Measurements from ENCODE around the gene MPZL2. TPM values are rescaled to one million over a fixed set of nuclear protein-coding genes. Genes with fewer than 3 reads are reported as not detected.
A peak's percentile ranks its signal among the peaks of the same experiment; 100 is the strongest.

Gene MPZL2
- total RNA-seq, 4 donors from 2014 or later = 8.7 to 57.0 (median 12.1) TPM

DNA sequence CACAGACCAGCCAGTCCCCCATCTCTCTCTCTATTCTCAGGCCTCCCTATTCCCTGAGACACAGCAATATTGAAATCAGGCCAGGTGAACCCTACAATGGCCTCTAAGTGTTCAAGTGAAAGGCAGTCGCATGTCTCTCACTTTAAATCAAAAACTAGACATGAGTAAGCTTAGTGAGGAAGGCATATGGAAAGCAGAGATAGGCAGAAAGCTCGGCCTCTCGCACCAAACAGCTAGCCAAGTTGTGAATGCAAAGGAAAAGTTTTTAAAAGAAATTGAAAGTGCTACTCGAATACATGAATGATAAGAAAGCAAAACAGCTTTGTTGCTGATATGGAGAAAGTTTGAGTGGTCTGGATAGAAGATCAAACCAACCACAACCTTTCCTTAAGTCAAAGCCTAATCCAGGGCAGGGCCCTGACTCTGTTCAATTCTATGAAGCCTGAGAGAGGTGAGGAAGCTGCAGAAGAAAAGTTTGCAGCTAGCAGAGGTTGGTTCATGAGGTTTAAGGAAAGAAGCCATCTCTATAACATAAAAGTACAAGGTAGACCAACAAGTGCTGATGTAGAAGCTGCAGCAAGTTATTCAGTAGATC, 19.8 kb upstream of the MPZL2 start:
- Histone ChIP-seq H3K9me3 (no peaks in the 10 kb centered on the region), H3K4me3 (no peak overlapping the region), H3K4me1 (no peaks in the 10 kb centered on the region), H3K27me3 (peaks cover 3% of the 10 kb centered on the region), H3K27ac (no peak overlapping the region), H3K36me3 (no peaks in the 10 kb centered on the region)
- no peak for TF ChIP-seq EP300 (IDR thresholded peaks at IDR 0.05)
- TF ChIP-seq, protein P1, sequence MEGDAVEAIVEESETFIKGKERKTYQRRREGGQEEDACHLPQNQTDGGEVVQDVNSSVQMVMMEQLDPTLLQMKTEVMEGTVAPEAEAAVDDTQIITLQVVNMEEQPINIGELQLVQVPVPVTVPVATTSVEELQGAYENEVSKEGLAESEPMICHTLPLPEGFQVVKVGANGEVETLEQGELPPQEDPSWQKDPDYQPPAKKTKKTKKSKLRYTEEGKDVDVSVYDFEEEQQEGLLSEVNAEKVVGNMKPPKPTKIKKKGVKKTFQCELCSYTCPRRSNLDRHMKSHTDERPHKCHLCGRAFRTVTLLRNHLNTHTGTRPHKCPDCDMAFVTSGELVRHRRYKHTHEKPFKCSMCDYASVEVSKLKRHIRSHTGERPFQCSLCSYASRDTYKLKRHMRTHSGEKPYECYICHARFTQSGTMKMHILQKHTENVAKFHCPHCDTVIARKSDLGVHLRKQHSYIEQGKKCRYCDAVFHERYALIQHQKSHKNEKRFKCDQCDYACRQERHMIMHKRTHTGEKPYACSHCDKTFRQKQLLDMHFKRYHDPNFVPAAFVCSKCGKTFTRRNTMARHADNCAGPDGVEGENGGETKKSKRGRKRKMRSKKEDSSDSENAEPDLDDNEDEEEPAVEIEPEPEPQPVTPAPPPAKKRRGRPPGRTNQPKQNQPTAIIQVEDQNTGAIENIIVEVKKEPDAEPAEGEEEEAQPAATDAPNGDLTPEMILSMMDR (IDR thresholded peaks at IDR 0.05) = no peak
- TF ChIP-seq POLR2AphosphoS5 (IDR thresholded peaks at IDR 0.05) = no peak
- TF ChIP-seq POLR2A (IDR thresholded peaks at IDR 0.05) = no peak
- WGBS, 2 donors (ENCODE audit: low coverage in 1 of 2) = 64 to 68% methylated on average over 4 of the region's 4 CpGs
- ATAC-seq = no peak

DNA sequence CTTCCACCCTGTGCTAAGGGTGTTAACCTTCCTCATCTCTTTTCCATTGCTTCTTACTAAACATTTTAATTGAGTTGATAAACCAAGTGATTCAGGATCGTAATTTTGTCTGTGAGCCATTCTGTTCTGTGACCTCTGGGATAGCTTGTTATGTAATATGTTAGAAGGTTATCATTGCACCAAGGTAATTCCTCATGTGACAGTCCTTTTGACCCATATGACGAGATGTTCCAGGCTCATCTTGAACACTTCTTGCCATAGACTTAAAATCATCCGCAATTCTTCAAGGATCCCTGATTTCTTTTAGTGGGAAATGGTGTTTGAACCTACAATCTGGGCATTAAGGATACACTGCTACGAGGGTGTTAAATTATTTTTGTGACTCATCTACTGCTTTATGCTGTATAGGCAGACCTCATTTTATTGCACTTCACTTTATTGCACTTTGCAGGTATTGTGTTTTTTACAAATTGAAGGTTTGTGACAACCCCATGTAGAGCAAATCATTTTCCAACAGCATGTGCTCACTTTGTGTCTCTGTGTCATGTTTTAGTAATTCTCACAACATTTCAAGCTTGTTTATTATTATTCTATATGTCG, 19.0 kb upstream of the MPZL2 start:
- H3K27me3 ChIP-seq = peaks cover 5% of the 10 kb centered on the region
- 65 to 73% methylated on average over 5 of the region's 5 CpGs for WGBS, 2 donors (ENCODE audit: low coverage in 1 of 2)
- H3K4me1 ChIP-seq = no peaks in the 10 kb centered on the region
- TF ChIP-seq POLR2A (IDR thresholded peaks at IDR 0.05) (no peak), EP300 (IDR thresholded peaks at IDR 0.05) (no peak), POLR2AphosphoS5 (IDR thresholded peaks at IDR 0.05) (no peak)
- TF ChIP-seq, protein P1 (IDR thresholded peaks at IDR 0.05) = no peak
- H3K27ac ChIP-seq = no peak overlapping the region
- H3K36me3 ChIP-seq = no peaks in the 10 kb centered on the region
- H3K9me3 ChIP-seq = no peaks in the 10 kb centered on the region
- no peak for ATAC-seq
- no peak overlapping the region for H3K4me3 ChIP-seq

DNA sequence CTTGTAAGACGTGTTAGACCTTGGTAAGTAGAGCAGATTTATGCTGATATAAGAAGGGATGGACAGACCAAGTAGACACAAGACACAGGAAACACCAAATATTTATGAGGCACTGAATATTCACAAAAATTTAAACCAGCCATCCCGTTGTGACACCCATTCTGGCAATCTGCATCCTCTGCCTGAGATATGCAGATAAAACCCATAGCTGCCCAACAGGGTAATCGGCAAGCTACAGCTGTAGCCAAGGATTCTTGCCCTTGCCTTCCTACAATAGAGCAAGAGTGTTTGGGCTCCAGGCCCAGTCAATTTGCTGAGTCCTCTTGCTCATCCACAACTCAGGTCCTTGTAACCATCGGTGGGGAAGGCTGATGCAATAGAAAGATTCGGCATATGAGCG, 18.5 kb upstream of the MPZL2 start:
- TF ChIP-seq EP300 (IDR thresholded peaks at IDR 0.05) = no peak
- no peak for TF ChIP-seq POLR2AphosphoS5 (IDR thresholded peaks at IDR 0.05)
- TF ChIP-seq POLR2A (IDR thresholded peaks at IDR 0.05) = no peak
- TF ChIP-seq, protein P1 (IDR thresholded peaks at IDR 0.05) = no peak
- H3K9me3 ChIP-seq = no peaks in the 10 kb centered on the region
- no peak for ATAC-seq
- H3K4me3 ChIP-seq = no peak overlapping the region
- H3K4me1 ChIP-seq = no peaks in the 10 kb centered on the region
- 62 to 79% methylated on average over 3 to 6 of the region's 6 CpGs for WGBS, 2 donors (ENCODE audit: low coverage in 1 of 2)
- no peaks in the 10 kb centered on the region for H3K36me3 ChIP-seq
- H3K27me3 ChIP-seq = peaks cover 5% of the 10 kb centered on the region
- H3K27ac ChIP-seq = no peak overlapping the region

DNA sequence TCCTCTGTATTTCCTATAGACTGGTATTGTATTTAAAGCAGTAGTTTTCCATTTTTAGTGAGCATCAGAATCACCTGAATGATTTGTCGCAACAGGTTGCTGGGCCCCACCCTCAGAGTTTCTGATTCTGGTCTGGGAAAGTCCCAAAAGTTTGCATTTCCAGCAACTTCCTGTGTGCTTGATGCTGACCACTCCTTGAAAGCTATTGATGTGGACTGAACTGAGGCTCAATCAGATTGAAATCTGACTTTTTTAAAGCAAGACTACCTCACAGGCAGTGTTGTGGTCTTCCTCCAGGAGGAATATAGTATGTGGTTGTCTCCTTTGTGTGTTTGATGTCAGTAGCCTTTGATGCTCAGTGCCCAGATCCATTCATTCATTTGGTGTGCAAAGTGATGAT, 17.2 kb upstream of the MPZL2 start:
- Histone ChIP-seq H3K27me3 (peaks cover 5% of the 10 kb centered on the region), H3K27ac (no peak overlapping the region), H3K9me3 (no peaks in the 10 kb centered on the region), H3K36me3 (no peaks in the 10 kb centered on the region), H3K4me3 (no peak overlapping the region), H3K4me1 (no peaks in the 10 kb centered on the region)
- 100% methylated on average over 1 of the region's 1 CpG for WGBS, 2 donors (ENCODE audit: low coverage in 1 of 2)
- ATAC-seq = no peak
- no peak for TF ChIP-seq POLR2A (IDR thresholded peaks at IDR 0.05)
- TF ChIP-seq POLR2AphosphoS5 (IDR thresholded peaks at IDR 0.05) = no peak
- no peak for TF ChIP-seq EP300 (IDR thresholded peaks at IDR 0.05)
- TF ChIP-seq, protein P1 (IDR thresholded peaks at IDR 0.05) = no peak

DNA sequence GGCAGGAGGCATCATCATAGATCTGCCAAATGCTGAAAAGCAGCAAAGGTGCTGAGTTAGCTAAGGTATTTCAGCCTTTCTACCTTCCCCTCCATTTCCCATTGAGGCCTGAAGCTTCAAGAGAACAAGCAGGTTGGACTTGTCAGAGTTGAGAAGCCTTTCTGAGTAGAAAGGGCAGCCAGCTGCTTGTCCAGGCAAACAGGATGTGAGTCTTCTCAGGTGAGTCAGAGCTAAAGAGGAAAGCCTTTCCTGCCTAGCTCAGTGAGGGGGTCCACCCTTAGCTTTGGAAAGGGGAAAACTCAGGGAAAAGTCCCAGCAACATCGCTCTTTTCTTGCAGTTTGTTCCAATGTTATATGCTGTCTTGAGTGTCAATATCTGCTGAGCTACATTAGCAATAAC, 13.2 kb upstream of the MPZL2 start:
- Histone ChIP-seq H3K36me3 (no peaks in the 10 kb centered on the region), H3K4me1 (no peaks in the 10 kb centered on the region), H3K9me3 (no peaks in the 10 kb centered on the region), H3K4me3 (no peak overlapping the region), H3K27ac (peak overlapping the region in 2 of 4 donors; percentile 24 to 28), H3K27me3 (peaks cover 42% of the 10 kb centered on the region)
- TF ChIP-seq EP300 (IDR thresholded peaks at IDR 0.05) = no peak
- peak; percentile 11 for TF ChIP-seq POLR2AphosphoS5 (IDR thresholded peaks at IDR 0.05)
- WGBS, 2 donors (ENCODE audit: low coverage in 1 of 2) = 89 to 92% methylated on average over 1 of the region's 1 CpG
- no peak for ATAC-seq
